Ovary (tissue), 3 donors: ENCODE measurements around the gene GJB5.

ENCODE experiments used
- EP300 ChIP-seq: sonication (generic); formaldehyde crosslinking; IDR thresholded peaks from one replicate; pipeline ENCODE4 v1.6.1; 2017; ENCODE audit warnings: antibody characterized with exemption
- POLR2A ChIP-seq: fragments of 450-650 bp; IDR thresholded peaks from one replicate; pipeline ENCODE4 v1.6.1; 2017; ENCODE audit warnings: antibody characterized with exemption, mild to moderate bottlenecking, moderate library complexity
- TF ChIP-seq, protein P1 (sequence below), 3 donors: fragments of 450-650 bp in 2 of 3; fragments of 200-600 bp in 1 of 3; IDR thresholded peaks; one replicate each; pipeline versions ENCODE4 v1.5.1 to v1.8.0; 2016 to 2022; ENCODE audit warnings: antibody characterized with exemption in 3 of 3, mild to moderate bottlenecking in 1 of 3
- donor health status: DM: no; HTN: no; CAD: no.

DNA sequence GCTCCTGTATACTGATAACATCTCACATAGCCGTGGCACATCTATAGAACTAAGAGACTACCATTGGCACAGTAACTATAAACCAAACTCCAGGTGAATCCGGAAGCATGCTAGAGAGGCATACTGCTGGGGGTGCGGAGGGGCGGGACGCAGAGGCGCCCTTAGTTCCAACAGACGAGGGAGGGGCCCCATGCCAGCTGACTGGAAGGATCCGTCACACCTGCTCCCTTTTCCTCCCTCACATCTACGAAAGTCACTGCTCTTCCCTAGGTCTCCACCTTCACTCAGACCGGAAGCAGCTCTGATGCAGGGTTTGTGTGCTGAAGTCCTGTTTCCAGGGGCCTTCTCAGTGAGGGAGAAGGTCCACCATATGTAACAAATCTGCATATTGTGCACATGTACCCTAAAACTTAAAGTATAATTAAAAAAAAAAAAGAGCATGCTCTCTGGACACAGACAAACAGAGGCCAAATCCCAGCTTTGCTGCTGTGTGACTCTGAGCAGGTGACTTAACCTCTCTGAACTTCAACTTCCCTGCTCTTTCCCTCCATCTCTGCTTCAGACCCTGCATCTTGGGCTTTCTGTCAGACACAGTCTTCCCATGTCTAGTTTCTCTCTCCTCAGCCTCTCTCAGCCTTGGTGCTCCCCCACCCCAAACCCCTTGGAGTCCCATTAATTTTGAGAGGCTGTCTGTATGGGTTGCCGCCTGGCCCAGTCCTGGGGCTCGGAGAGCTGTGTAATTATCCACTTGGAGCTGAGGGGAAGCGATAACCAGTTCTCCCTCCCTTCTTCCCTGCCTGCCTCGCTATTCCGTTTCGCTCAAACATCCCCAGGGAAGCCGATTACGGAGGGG, 7.8 kb upstream of the GJB5 start:
- no peak for TF ChIP-seq POLR2A
- TF ChIP-seq, protein P1, sequence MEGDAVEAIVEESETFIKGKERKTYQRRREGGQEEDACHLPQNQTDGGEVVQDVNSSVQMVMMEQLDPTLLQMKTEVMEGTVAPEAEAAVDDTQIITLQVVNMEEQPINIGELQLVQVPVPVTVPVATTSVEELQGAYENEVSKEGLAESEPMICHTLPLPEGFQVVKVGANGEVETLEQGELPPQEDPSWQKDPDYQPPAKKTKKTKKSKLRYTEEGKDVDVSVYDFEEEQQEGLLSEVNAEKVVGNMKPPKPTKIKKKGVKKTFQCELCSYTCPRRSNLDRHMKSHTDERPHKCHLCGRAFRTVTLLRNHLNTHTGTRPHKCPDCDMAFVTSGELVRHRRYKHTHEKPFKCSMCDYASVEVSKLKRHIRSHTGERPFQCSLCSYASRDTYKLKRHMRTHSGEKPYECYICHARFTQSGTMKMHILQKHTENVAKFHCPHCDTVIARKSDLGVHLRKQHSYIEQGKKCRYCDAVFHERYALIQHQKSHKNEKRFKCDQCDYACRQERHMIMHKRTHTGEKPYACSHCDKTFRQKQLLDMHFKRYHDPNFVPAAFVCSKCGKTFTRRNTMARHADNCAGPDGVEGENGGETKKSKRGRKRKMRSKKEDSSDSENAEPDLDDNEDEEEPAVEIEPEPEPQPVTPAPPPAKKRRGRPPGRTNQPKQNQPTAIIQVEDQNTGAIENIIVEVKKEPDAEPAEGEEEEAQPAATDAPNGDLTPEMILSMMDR (IDR thresholded peaks at IDR 0.05) = no peak
- TF ChIP-seq EP300 = no peak
